Stimulated activated CD4-positive, alpha-beta T cell treated with anti-CD3 and anti-CD28 coated beads, Interleukin-2, amount 100 ng/mL, for 24 hours (primary cell): Measurements from ENCODE around the gene PCDHB9.
"Not testable (repeated sequence)": the region's sequence is repeated elsewhere in the genome, so short reads cannot be mapped to it uniquely, and the experiment has no call there.

Source experiments
- DNase-seq, 2 donors: peaks; one replicate each; pipeline ENCODE4 v3.0.0-alpha.2; 2020

The PCDHB9 gene

GRCh38 chr5:141189131-141189530 lies 2.2 kb downstream of the PCDHB9 start:
- DNase-seq = not testable (repeated sequence)

GRCh38 chr5:141192110-141192725 lies 5.3 kb downstream of the PCDHB9 start, which contains the start of gene PCDHB10:
TSS of gene PCDHB10 (plus strand) at chr5:141192353. CDS start at chr5:141192553, 200 bp downstream.
- DNase-seq = peak; percentile 24 to 53

GRCh38 chr5:141194332-141194731 lies 7.4 kb downstream of the PCDHB9 start:
- not testable (repeated sequence) for DNase-seq

- DNase-seq = no peak
Measured at GRCh38 chr5:141196363-141196762, 9.4 kb downstream of the PCDHB9 start.

GRCh38 chr5:141199359-141200235 lies 12.6 kb downstream of the PCDHB9 start, which contains the start of gene PCDHB11:
TSS of gene PCDHB11 (plus strand) at chr5:141199627. CDS start at chr5:141199775, 148 bp downstream.
- DNase-seq = no peak

GRCh38 chr5:141201126-141201525 lies 14.2 kb downstream of the PCDHB9 start:
- not testable (repeated sequence) for DNase-seq

GRCh38 chr5:141201646-141202045 lies 14.7 kb downstream of the PCDHB9 start:
- DNase-seq = not testable (repeated sequence)

GRCh38 chr5:141208478-141208877 lies 21.5 kb downstream of the PCDHB9 start, which contains the start of gene PCDHB12:
TSS of gene PCDHB12 (plus strand) at chr5:141208719. CDS start at chr5:141208908, 189 bp downstream.
- DNase-seq = no peak

GRCh38 chr5:141210281-141210680 lies 23.3 kb downstream of the PCDHB9 start:
- DNase-seq = not testable (repeated sequence)

GRCh38 chr5:141210849-141211248 lies 23.9 kb downstream of the PCDHB9 start:
- DNase-seq = not testable (repeated sequence)

GRCh38 chr5:141213656-141214339 lies 26.8 kb downstream of the PCDHB9 start, which contains the start of gene PCDHB13:
TSS of gene PCDHB13 (plus strand) at chr5:141213919. CDS start at chr5:141214124, 205 bp downstream.
- DNase-seq = peak in 1 of 2 donors; percentile 28

GRCh38 chr5:141214583-141214982 lies 27.6 kb downstream of the PCDHB9 start:
- DNase-seq = not testable (repeated sequence)

- DNase-seq = not testable (repeated sequence)
Measured at GRCh38 chr5:141215504-141215903, 28.5 kb downstream of the PCDHB9 start.

GRCh38 chr5:141216035-141216434 lies 29.1 kb downstream of the PCDHB9 start:
- not testable (repeated sequence) for DNase-seq

GRCh38 chr5:141223112-141223783 lies 36.3 kb downstream of the PCDHB9 start, which contains the start of gene PCDHB14:
TSS of gene PCDHB14 (plus strand) at chr5:141223343. CDS start at chr5:141223506, 163 bp downstream.
- DNase-seq = no peak

GRCh38 chr5:141224844-141225243 lies 37.9 kb downstream of the PCDHB9 start:
- not testable (repeated sequence) for DNase-seq

GRCh38 chr5:141225421-141225820 lies 38.5 kb downstream of the PCDHB9 start:
- DNase-seq = not testable (repeated sequence)

- DNase-seq = no peak
Measured at GRCh38 chr5:141234109-141234667, 47.2 kb downstream of the PCDHB9 start.

GRCh38 chr5:141235922-141236321 lies 49.0 kb downstream of the PCDHB9 start:
- not testable (repeated sequence) for DNase-seq

GRCh38 chr5:141236516-141237313 lies 49.8 kb downstream of the PCDHB9 start:
- DNase-seq = no peak
